K562 (cell line): Measurements from ENCODE around the gene CCNL1. TPM values are rescaled to one million over a fixed set of nuclear protein-coding genes. Genes with fewer than 3 reads are reported as not detected.

ENCODE experiments used
- BCLAF1 ChIP-seq, 2 experiments: fragments of 450-650 bp in 1 of 2; IDR thresholded peaks; 2 replicates each; pipeline ENCODE4 v1.6.1; 2011 to 2017; ENCODE audit warnings: low read depth in 2 of 2, antibody characterized with exemption in 1 of 2, borderline replicate concordance in 1 of 2, low read length in 1 of 2, mild to moderate bottlenecking in 1 of 2, mixed read lengths in 1 of 2; ENCODE audit not compliant: control insufficient read depth in 1 of 2
- FOS ChIP-seq: IDR thresholded peaks from 3 replicates; pipeline ENCODE4 v1.6.1; 2011; ENCODE audit not compliant: insufficient read length; ENCODE audit errors: extremely low read depth
- MEIS2 ChIP-seq: fragments of 450-650 bp; IDR thresholded peaks from 2 replicates; pipeline ENCODE4 v1.6.1; 2014; ENCODE audit warnings: mild to moderate bottlenecking; ENCODE audit not compliant: partially characterized antibody
- PCBP2 ChIP-seq: fragments of 200-400 bp; formaldehyde crosslinking; IDR thresholded peaks from 2 replicates; pipeline ENCODE4 v1.6.1; 2018; ENCODE audit warnings: low read length, low read depth, mild to moderate bottlenecking, moderate library complexity; ENCODE audit not compliant: poor library complexity, severe bottlenecking
- SRSF7 ChIP-seq: fragments of 200-400 bp; formaldehyde crosslinking; optimal IDR thresholded peaks from 2 replicates; pipeline ENCODE3; 2017; ENCODE audit warnings: mild to moderate bottlenecking, low read depth, low read length
- UBTF ChIP-seq, 2 experiments: IDR thresholded peaks; 2 replicates each; pipeline ENCODE4 v1.6.1; 2012; ENCODE audit warnings: improper control_type of control experiment in 2 of 2, low read depth in 2 of 2, low read length in 2 of 2, borderline replicate concordance in 1 of 2
- ZBTB40 ChIP-seq, 2 experiments: fragments of 450-650 bp in 1 of 2; sonication (generic) in 1 of 2; formaldehyde crosslinking in 1 of 2; IDR thresholded peaks; 2 replicates each; pipeline versions ENCODE4 v1.7.1 to v1.9.0; 2016 to 2022; ENCODE audit warnings: inconsistent platforms in 1 of 2, mild to moderate bottlenecking in 1 of 2, missing genetic modification reagents in 1 of 2
- ZKSCAN1 ChIP-seq: fragments of 150-350 bp; IDR thresholded peaks from 2 replicates; pipeline ENCODE4 v1.6.1; 2016; ENCODE audit warnings: low read depth, low read length
- ZNF766 ChIP-seq: fragments of 200-800 bp; sonication (Bioruptor generic); conservative IDR thresholded peaks from 2 replicates; pipeline ENCODE4 v1.6.1; 2016; ENCODE audit warnings: missing genetic modification characterization, missing compliant biosample characterization
- polyA plus RNA-seq, 8 experiments: library from polyadenylated mRNA; depleted of rRNA in 4 of 8; stranded (reverse) in 5 of 8; unstranded in 3 of 8; fragments of >200 nt; fragmentation: Nextera tagmentation in 2 of 8; fragmentation: Illumina TruSeq in 1 of 8; extraction: Ambion mirVana in 2 of 8; extraction: Trizol in 1 of 8; gene quantifications; 2 replicates each; pipeline versions ENCODE4 v1.2.1 to v1.2.3, GENCODE V29; 2011 to 2014; ENCODE audit warnings: inconsistent platforms in 1 of 8, missing spikeins in 1 of 8
- total RNA-seq, 7 experiments: library from RNA; depleted of rRNA in 6 of 7; stranded (reverse); fragments of >200 nt in 6 of 7; fragmentation: Illumina TruSeq in 2 of 7; extraction: Trizol in 2 of 7; gene quantifications; 2 replicates each; pipeline versions ENCODE4 v1.2.1 to v1.2.3, GENCODE V29; 2011 to 2021; ENCODE audit warnings: low replicate concordance in 1 of 7

Gene CCNL1
- total and polyA plus RNA-seq, 9 of the 15 experiments (the other 6 are each of a cell fraction or from before 2014, with no cell fraction given) = 16.1 to 186 (median 132) TPM

GRCh38 chr3:157159762-157160657, at the start of gene CCNL1 (continued):
- TF ChIP-seq ZBTB40 (IDR thresholded peaks at IDR 0.05) = peak; percentile 88
- TF ChIP-seq ZBTB40 (CRISPR knock-in tag; IDR thresholded peaks at IDR 0.05) = peak; percentile 43; the same call in 1 of the 2 replicates
- TF ChIP-seq UBTF (IDR thresholded peaks at IDR 0.05; ENCODE audit: borderline replicate concordance in 1 of 2, low read depth in 2 of 2, low read length in 2 of 2) = no peak
- TF ChIP-seq BCLAF1 (IDR thresholded peaks at IDR 0.05; ENCODE audit: borderline replicate concordance in 1 of 2, control insufficient read depth in 1 of 2, low read depth in 2 of 2, low read length in 1 of 2) = peak in 1 of 2 experiments; percentile 93; a peak in 2 of 4 replicates
- TF ChIP-seq SRSF7 = no peak
- peak; percentile 68; the same call in 1 of the 2 replicates for TF ChIP-seq ZKSCAN1
- no peak for TF ChIP-seq FOS
- peak; percentile 47; the same call in 1 of the 2 replicates for TF ChIP-seq ZNF766 (CRISPR knock-in tag)
- TF ChIP-seq MEIS2 = peak; percentile 29
- no peak for TF ChIP-seq PCBP2
